ENCODE results near the gene TRMU. TPM values are rescaled to one million over a fixed set of nuclear protein-coding genes. Genes with fewer than 3 reads are reported as not detected.

Gene TRMU
- total and polyA plus RNA-seq, 2 of the 4 experiments (the other 2 are of a cell fraction) = 19.0 to 36.4 TPM

GRCh38 chr22:46340676-46341075 lies 5.2 kb downstream of the TRMU start:
- no peak overlapping the region for H3K14ac ChIP-seq (replicated peaks; ENCODE audit: low read depth, low read length)
- no peak overlapping the region for H4K5ac ChIP-seq (ENCODE audit: low read depth, low read length)
- dilution Hi-C loops (cut with HindIII; ENCODE audit: low sequenced_read_pairs, unreplicated experiment) (no loop called here), intact Hi-C loops (cut with micrococcal nuclease) (no loop called here), in situ Hi-C loops (cut with MboI; ENCODE audit: low sequenced_read_pairs) (no loop called here)
- no peak overlapping the region for H3K4me2 ChIP-seq (ENCODE audit: low read depth, low read length)
- ATAC-seq (ENCODE audit: low read depth) (no peak), DNase-seq (no peak)
- H3K9ac ChIP-seq (ENCODE audit: low read depth, low read length) = no peak overlapping the region
- H3K79me1 ChIP-seq (ENCODE audit: low read depth in 1 of 2, low read length in 2 of 2) = peaks cover 44 to 47% of the 10 kb centered on the region in 2 experiments
- no peak overlapping the region for H3K4ac ChIP-seq (ENCODE audit: low read depth, low read length)
- ChIA-PET POLR2A (ENCODE audit: unreplicated experiment) (no interaction called here), CTCF (no interaction called here)
- WGBS, 2 experiments (ENCODE audit: extremely low coverage in 2 of 2, insufficient read length in 1 of 2) = 96% methylated on average over 9 of the region's 13 CpGs; no CpG with 5 or more reads in 1 of the 2 experiments
- H4K91ac ChIP-seq (ENCODE audit: insufficient read depth, low read depth, low read length) = no peak overlapping the region
- H2AFZ ChIP-seq (replicated peaks; ENCODE audit: low read length, poor library complexity) = no peak overlapping the region
- no peak overlapping the region for H3K27ac ChIP-seq (ENCODE audit: insufficient read depth, low read length)
- H2AK9ac ChIP-seq (replicated peaks; ENCODE audit: low read depth, low read length, poor library complexity) = no peak overlapping the region
- H4K20me1 ChIP-seq (ENCODE audit: insufficient read depth, low read length) = peaks cover 9% of the 10 kb centered on the region; the same call in 1 of the 2 replicates
- H3K4me3 ChIP-seq (ENCODE audit: insufficient read depth, low read depth, low read length) = no peak overlapping the region
- no peak for TF ChIP-seq NFE2L2 (IDR thresholded peaks at IDR 0.05; ENCODE audit: low read depth, low read length)
- no peak for TF ChIP-seq CTCF (conservative IDR thresholded peaks at IDR 0.05; ENCODE audit: low read depth, low read length)
- TF ChIP-seq CEBPB (IDR thresholded peaks at IDR 0.05; ENCODE audit: low read depth, low read length) = no peak
- no peak for TF ChIP-seq CHD1 (IDR thresholded peaks at IDR 0.05; ENCODE audit: low read depth, low read length)
- TF ChIP-seq RFX5 (IDR thresholded peaks at IDR 0.05; ENCODE audit: low read depth, low read length) = no peak
- TF ChIP-seq, protein P1, sequence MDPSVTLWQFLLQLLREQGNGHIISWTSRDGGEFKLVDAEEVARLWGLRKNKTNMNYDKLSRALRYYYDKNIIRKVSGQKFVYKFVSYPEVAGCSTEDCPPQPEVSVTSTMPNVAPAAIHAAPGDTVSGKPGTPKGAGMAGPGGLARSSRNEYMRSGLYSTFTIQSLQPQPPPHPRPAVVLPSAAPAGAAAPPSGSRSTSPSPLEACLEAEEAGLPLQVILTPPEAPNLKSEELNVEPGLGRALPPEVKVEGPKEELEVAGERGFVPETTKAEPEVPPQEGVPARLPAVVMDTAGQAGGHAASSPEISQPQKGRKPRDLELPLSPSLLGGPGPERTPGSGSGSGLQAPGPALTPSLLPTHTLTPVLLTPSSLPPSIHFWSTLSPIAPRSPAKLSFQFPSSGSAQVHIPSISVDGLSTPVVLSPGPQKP (IDR thresholded peaks at IDR 0.05; ENCODE audit: borderline replicate concordance, low read depth, low read length) = no peak
- TF ChIP-seq MAZ (IDR thresholded peaks at IDR 0.05; ENCODE audit: borderline replicate concordance, low read depth, low read length) = no peak
- no peak for TF ChIP-seq BHLHE40 (IDR thresholded peaks at IDR 0.05; ENCODE audit: low read depth, low read length)
- no peak overlapping the region for H2BK15ac ChIP-seq (ENCODE audit: low read depth, low read length)
- peaks cover 56% of the 10 kb centered on the region for H3K36me3 ChIP-seq (ENCODE audit: control insufficient read depth, insufficient read depth, low read length)
- BruUV-seq (replicated peaks) = no TSS peak
- H3K56ac ChIP-seq (ENCODE audit: extremely low read depth, insufficient read depth, low read length) = no peak overlapping the region
- H2BK20ac ChIP-seq (ENCODE audit: low read depth, low read length) = no peak overlapping the region
- H3K23ac ChIP-seq (ENCODE audit: low read depth, low read length) = no peak overlapping the region
- H3K18ac ChIP-seq (ENCODE audit: low read depth, low read length) = no peak overlapping the region
- no peak overlapping the region for H2BK120ac ChIP-seq (ENCODE audit: low read depth, low read length)
- no peak overlapping the region for H4K8ac ChIP-seq (ENCODE audit: low read depth in 2 of 2, low read length in 2 of 2)
- H3K9me3 ChIP-seq (ENCODE audit: control insufficient read depth, insufficient read depth, low read length) = no peaks in the 10 kb centered on the region
- H3K27me3 ChIP-seq (ENCODE audit: control insufficient read depth, insufficient read depth, low read length) = no peaks in the 10 kb centered on the region
- H2AK5ac ChIP-seq (ENCODE audit: low read depth, low read length) = no peak overlapping the region
- peaks cover 2% of the 10 kb centered on the region; the same call in 1 of the 2 replicates for H3K4me1 ChIP-seq (ENCODE audit: control insufficient read depth, insufficient read depth, low read length)
- peaks cover 6% of the 10 kb centered on the region; the same call in 1 of the 2 replicates for H3K9me1 ChIP-seq (ENCODE audit: insufficient read depth, low read length)
- H2BK5ac ChIP-seq (ENCODE audit: low read depth, low read length, poor library complexity, severe bottlenecking) = no peak overlapping the region
